NCI-H187 (cell line): ENCODE results near the gene ELK1.
"Not testable (repeated sequence)": the region's sequence is repeated elsewhere in the genome, so short reads cannot be mapped to it uniquely, and the experiment has no call there.

Experiments
- DNase-seq, 2 experiments: peaks; one replicate each; lab custom pipeline; 2025; lab: John Stamatoyannopoulos, UW

Gene ELK1, protein sequence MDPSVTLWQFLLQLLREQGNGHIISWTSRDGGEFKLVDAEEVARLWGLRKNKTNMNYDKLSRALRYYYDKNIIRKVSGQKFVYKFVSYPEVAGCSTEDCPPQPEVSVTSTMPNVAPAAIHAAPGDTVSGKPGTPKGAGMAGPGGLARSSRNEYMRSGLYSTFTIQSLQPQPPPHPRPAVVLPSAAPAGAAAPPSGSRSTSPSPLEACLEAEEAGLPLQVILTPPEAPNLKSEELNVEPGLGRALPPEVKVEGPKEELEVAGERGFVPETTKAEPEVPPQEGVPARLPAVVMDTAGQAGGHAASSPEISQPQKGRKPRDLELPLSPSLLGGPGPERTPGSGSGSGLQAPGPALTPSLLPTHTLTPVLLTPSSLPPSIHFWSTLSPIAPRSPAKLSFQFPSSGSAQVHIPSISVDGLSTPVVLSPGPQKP

DNA sequence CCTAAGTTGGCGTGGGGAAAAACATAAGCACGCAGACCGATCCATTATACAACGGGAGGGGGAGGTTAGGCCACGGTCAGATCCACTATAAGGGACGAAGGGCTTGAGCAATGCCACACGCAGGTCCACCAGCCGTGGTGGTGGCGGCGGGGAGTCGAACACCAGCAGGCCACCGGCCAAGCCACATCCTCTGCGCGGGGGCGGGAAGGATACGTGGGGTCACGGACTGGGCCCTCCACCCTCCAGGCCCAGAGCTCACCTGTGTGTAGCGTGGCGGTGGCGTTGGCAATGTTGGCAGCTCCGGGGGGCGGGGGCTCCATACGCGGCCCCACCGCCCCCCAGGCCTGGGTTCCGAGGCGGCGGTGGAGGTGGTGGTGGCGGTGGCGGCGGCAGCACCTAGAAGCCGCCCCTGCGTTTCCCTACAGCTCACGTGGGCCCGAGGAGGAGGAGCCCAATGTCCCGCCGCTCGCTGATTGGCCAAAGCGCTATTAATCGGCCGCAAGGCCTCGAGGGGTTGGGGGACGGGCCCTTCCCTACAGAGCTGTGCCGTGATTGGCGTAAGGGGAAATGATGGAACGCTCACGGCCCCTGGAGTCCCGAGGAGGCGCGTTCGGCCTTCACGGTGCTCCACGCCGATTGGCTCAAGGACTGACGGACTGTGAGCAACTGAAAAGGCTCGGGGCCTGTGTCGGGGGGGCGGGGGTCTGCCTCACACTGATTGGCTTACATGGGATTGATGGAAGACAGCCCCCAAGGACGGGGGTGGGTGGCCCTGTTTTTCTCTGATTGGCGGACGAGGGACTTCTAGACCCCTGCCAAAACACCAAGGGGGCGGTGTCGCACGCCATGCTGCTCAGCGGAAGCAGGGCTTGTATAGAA is at the start of gene ELK1:
Gene ELK1, minus strand, starts transcription at position 400 of the 879 bp plus-strand sequence. CDS start 9,122 bp downstream, outside the sequence.
- peak; percentile 85 to 95 for DNase-seq

DNA sequence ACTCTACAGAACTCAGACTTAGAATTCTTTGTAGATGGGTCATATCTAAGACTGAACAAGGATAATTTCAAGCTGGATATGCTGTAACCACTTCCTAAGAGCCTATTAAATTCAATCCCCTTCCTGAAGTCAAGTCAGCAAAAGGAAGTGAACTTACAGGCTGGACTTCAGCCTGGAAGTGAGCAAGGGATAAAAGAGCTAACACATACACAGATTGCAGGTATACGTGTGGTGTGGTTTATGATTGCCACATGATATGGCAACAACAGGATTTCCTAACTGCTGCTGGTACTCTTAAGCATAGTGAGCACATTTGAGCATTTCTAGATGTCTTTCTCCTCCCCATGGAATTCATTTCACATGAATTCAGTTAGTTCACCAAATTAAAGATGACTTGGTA is 46.8 kb upstream of the ELK1 start:
- DNase-seq: no peak

DNA sequence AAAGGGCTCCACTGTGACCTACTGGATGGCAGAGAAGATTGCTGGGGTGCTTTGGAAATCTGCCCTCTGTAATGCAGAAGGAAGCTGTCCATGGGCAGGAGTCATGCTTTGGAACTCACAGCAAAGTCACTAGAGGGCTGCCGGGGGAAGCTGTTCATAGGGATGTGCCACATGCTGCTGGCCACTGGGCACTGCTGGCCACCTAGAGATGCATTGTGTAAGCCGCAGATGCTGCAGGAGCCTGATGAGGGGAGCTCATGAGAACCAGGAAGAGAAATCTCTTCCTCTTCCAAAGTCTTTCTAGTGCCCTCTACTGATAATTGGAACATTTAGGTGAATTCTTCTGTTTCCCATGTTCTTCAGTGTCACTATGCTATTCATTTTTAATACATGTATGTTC is 39.8 kb upstream of the ELK1 start:
- no peak for DNase-seq

GRCh38 chrX:47687263-47687662 is 36.9 kb upstream of the ELK1 start:
- DNase-seq: no peak

GRCh38 chrX:47683829-47684205 is 33.5 kb upstream of the ELK1 start:
- no peak for DNase-seq

DNA sequence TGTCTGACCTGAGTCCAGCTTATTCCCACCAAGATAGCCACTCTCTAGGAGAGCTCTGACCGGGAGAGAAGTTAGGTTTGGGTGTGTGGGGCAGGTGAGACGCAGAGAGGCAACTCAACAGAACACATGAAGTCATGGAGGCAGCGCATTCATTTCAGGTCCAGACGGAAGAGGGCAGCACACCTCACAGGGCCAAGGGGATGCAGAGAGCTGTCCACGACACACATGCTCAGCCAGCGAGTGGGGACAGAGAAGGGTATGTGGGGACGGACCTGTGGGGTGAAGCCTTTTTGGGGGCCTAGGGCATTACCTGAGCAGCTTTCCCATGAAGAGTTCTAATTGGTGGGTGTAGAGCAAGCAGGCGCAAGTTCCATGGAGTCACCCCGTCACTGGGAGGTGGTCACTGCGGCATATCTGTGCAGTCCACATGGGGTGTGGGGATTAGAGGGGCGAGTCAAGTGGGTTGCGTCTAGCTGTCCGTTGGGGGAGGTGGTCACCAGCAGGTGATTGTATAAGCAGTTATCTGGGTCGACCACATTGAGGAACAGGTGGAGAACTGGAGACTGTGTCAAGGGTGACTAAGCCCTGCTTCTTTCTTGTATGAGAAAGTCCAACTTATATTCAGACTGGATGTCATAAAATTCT is 32.9 kb upstream of the ELK1 start:
- no peak for DNase-seq

- not testable (repeated sequence) for DNase-seq
These were observed 25.8 kb upstream of the ELK1 start for GRCh38 chrX:47675959-47676859.

DNA sequence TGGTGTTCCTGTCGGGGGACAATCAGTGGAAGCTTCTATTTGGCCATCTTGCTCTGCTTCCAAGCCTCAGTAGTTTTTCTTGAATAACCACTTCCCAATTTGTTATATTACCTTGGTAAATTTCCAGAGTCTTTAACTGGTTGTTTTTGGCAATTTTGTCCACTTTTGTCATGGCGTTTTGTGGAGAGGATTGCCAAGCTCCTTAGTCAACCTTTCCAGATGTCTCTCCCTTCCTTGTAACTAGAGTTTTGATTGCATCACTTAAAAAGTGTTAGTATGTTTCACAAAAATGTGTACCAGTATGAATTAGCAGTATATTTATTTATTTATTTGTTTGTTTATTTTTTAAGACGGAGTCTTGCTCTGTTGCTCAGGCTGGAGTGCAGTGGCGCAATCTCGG is 24.4 kb upstream of the ELK1 start:
- DNase-seq: no peak

- not testable (repeated sequence) for DNase-seq
These were observed 15.4 kb upstream of the ELK1 start for GRCh38 chrX:47665797-47666196.

GRCh38 chrX:47664737-47665136 is 14.4 kb upstream of the ELK1 start:
- DNase-seq: no peak

DNA sequence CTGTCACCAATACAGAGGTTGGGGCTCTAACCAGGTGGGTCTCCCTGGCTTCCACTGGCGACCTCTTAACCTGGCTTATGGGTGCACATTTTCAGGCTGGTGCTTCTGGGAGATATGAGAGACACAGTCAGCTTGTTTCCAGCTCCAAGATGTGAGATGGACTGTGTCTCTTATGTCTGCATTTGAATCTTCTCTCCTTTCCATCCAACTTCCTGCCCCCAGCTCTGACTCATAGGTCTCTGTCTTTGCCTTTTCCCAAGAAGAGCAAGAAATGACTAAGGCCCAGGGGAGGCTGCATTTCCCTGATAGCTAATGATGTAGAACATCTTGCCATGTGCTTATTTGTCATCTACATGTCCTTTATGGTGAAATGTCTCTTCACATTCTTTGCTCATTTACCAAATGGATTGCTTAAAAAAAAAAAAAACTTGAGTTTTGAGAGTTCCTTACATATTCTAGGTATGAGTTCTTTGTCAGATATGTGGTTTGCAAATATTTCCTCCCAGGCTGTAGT is 11.8 kb upstream of the ELK1 start:
- no peak for DNase-seq

DNA sequence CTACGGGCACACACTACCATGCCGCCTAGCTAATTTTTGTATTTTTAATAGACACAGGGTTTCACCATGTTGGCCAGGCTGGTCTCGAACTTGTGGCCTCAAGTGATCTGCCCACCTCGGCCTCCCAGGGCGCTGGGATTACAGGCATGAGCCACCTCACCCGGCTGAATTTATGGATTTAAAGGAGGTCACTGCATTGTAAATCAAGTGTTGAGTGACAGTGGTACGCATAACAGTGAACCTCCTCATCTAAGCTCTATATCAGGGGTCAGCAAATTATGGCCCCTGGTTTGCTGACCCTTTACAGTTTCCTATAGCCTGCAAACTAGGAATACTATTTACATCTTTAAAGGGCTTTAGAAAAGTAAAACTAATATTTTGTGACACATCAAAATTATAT is 11.2 kb upstream of the ELK1 start:
- no peak for DNase-seq

- no peak for DNase-seq
These were observed 9.0 kb upstream of the ELK1 start for GRCh38 chrX:47659421-47659726.

DNA sequence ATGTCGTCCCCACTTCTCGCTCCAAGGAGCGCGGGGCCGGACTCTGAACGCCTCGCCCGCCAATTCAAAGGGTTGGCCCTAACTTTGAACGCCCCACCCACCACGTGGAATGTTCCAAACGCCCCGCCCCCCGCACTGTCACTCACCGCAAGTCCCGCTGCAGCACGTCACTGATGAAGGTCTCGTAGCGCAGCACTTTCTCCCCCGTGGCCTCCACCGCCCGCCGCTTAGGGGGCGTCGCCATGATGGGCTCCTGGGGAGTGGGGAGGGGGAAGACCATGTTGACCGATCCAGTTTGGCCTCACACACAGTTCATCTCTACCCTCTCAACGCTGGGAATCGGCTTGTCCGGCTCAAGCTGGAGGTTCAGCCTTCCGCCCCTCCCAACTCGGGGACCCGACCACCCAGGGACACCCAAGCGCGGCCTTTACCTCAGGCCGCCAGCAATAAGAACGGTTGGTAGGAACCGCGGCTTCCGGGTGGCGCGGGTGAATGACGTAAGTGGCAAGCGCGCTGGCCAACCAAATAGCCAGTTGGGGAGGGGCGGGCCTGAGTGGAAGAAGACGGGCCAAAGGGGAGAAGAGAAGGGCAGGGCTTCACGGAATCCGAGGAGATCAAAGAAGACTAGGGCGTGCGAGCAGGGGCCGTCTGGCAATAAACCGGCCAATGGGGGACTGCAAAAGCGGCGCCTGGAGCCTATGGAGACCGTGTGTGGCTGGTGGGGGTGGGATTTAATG is 8.5 kb upstream of the ELK1 start, which contains the start of gene UXT:
Gene UXT, minus strand, starts transcription at position 497 of the 737 bp plus-strand sequence. Its CDS starts 253 bp downstream, at position 244.
- DNase-seq: peak; percentile 80 to 87

- DNase-seq: no peak
These were observed 7.9 kb upstream of the ELK1 start for GRCh38 chrX:47658301-47658683.

- DNase-seq: no peak
These were observed 911 bp upstream of the ELK1 start for GRCh38 chrX:47651043-47651905.

DNA sequence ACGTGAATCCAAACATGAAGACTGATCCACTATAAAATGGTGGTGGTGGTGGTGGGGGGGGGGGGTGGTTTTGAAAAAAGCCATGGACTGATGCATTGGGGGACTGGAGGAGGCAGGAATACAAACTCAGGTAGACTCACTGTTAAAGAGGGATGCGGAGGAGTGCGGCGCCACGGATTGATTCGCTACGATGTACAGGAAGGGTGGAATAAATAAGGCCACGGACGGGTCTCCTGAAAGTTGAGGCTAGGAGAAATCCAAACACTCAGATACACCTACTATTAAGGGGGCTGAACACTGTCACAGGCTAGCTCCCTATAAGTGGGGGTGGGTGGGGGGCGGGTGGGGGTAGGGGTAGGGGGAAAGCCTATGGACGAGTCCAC is 591 bp downstream of the ELK1 start:
- no peak for DNase-seq

- DNase-seq: no peak
These were observed 1.1 kb downstream of the ELK1 start for GRCh38 chrX:47649271-47649670.

DNA sequence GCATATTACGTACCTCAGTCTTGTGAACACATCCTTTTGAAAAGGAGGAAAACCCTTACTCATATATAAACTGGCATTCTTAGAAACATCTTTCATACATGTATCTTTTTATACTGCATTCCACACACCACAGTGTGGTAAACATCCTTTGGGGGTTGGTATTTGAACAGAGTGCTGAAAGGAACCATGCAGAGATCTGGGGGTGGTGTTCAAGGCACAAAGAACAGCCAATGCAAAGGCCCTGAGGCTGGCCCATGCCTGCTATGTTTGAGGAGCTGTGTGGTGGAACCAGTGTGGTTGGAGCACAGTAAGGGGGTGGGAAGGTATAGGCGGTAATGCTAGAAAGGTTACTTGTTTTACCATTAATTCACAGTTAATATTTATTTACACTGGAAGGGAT is 2.0 kb downstream of the ELK1 start:
- DNase-seq: no peak

DNA sequence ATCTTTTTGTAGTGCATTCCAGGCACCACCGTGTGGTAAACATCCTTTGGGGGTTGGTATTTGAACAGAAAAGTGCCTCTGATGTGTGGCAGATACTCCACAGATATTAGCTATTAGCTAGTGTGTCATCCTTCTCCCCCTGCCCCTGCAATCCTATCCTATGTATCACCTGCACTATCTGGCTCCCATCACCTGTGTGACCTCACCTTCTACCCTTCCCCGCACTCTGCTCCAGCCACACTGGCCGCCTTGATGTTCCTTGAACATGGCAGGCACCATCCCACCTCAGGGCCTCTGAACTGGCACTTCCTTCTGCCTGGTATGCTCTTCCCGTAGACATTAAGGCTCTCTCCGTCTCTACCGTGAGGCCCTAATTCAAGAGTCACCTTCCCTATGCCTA is 3.7 kb downstream of the ELK1 start:
- no peak for DNase-seq
